SJSA1 (cell line): ENCODE measurements around the gene UBE2I. TPM values are rescaled to one million over a fixed set of nuclear protein-coding genes. Genes with fewer than 3 reads are reported as not detected.

ENCODE experiments used
- DNase-seq, 2 experiments: peaks; one replicate each; pipeline ENCODE4 v3.0.0-alpha.2; 2015 to 2020; ENCODE audit warnings: low spot score in 2 of 2, low read depth in 1 of 2
- H3K27ac ChIP-seq: fragments of 250-450 bp; sonication (Bioruptor Pico); 2 replicates; pipeline ENCODE4 v1.5.1; 2020; ENCODE audit warnings: mild to moderate bottlenecking, moderate library complexity
- H3K27me3 ChIP-seq: fragments of 250-450 bp; sonication (Bioruptor Pico); replicated peaks from 2 replicates; pipeline ENCODE4 v1.5.1; 2020; ENCODE audit warnings: mild to moderate bottlenecking, moderate library complexity
- H3K36me3 ChIP-seq: fragments of 250-450 bp; sonication (Bioruptor Pico); 2 replicates; pipeline ENCODE4 v1.5.1; 2020; ENCODE audit warnings: mild to moderate bottlenecking
- H3K4me1 ChIP-seq: fragments of 250-450 bp; sonication (Bioruptor Pico); replicated peaks from 2 replicates; pipeline ENCODE4 v1.6.1; 2021; ENCODE audit warnings: mild to moderate bottlenecking
- H3K4me3 ChIP-seq: fragments of 250-450 bp; sonication (Bioruptor Pico); 2 replicates; pipeline ENCODE4 v1.5.1; 2020; ENCODE audit warnings: mild to moderate bottlenecking
- H3K9me3 ChIP-seq: fragments of 250-450 bp; sonication (Bioruptor Pico); replicated peaks from 2 replicates; pipeline ENCODE4 v1.5.1; 2020; ENCODE audit warnings: mild to moderate bottlenecking
- total RNA-seq: library from RNA; depleted of rRNA; stranded (reverse); fragments of >200 nt; shearing (Covaris generic); gene quantifications from 2 replicates; pipeline ENCODE4 v1.2.3, GENCODE V29; 2014

UBE2I gene
- total RNA-seq, 1 experiment from 2014 or later = 77.4 TPM

- H3K36me3 ChIP-seq = peaks cover 19% of the 10 kb centered on the region
- DNase-seq = no peak
- H3K4me3 ChIP-seq = no peak overlapping the region
- H3K27me3 ChIP-seq = no peaks in the 10 kb centered on the region
- H3K4me1 ChIP-seq = peaks cover 19% of the 10 kb centered on the region
- no peak overlapping the region for H3K27ac ChIP-seq
- H3K9me3 ChIP-seq = peaks cover 9% of the 10 kb centered on the region; the same call in 1 of the 2 replicates
Observed at GRCh38 chr16:1356061-1356900, 46.8 kb downstream of the UBE2I start.

GRCh38 chr16:1357906-1358566 is 48.6 kb downstream of the UBE2I start:
- no peak for DNase-seq
- Histone ChIP-seq H3K4me3 (no peak overlapping the region), H3K27ac (no peak overlapping the region)

GRCh38 chr16:1361685-1362360 is 52.4 kb downstream of the UBE2I start:
- Histone ChIP-seq H3K9me3 (no peaks in the 10 kb centered on the region), H3K4me3 (no peak overlapping the region), H3K36me3 (peaks cover 52% of the 10 kb centered on the region), H3K27me3 (no peaks in the 10 kb centered on the region), H3K4me1 (peaks cover 2% of the 10 kb centered on the region; the same call in 1 of the 2 replicates), H3K27ac (no peak overlapping the region)
- DNase-seq = no peak

More at GRCh38 chr16:1357906-1358566, 48.6 kb downstream of the UBE2I start:
- peaks cover 4% of the 10 kb centered on the region for H3K4me1 ChIP-seq
- no peaks in the 10 kb centered on the region for H3K27me3 ChIP-seq
- no peaks in the 10 kb centered on the region for H3K9me3 ChIP-seq
- peaks cover 26% of the 10 kb centered on the region for H3K36me3 ChIP-seq

DNA sequence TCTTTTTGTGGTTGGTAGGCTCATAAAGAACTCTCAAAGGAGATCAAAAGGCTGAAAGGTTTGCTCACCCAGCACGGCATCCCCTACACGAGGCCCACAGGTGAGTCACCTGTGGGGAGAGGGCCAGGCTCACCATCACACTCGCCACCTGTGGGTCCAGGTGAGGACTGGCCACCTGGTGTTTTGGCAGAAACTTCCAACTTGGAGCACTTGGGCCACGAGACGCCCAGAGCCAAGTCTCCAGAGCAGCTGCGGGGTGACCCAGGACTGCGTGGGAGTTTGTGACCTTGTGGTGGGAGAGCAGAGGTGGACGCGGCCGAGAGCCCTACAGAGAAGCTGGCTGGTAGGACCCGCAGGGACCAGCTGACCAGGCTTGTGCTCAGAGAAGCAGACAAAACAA is 53.4 kb downstream of the UBE2I start:
- no peaks in the 10 kb centered on the region for H3K27me3 ChIP-seq
- no peaks in the 10 kb centered on the region for H3K9me3 ChIP-seq
- H3K4me3 ChIP-seq = no peak overlapping the region
- H3K4me1 ChIP-seq = peaks cover 2% of the 10 kb centered on the region; the same call in 1 of the 2 replicates
- peaks cover 55% of the 10 kb centered on the region for H3K36me3 ChIP-seq
- no peak for DNase-seq
- no peak overlapping the region for H3K27ac ChIP-seq

- no peak overlapping the region for H3K4me3 ChIP-seq
- H3K27ac ChIP-seq = no peak overlapping the region
- no peaks in the 10 kb centered on the region for H3K4me1 ChIP-seq
- DNase-seq = no peak
- peaks cover 58% of the 10 kb centered on the region for H3K36me3 ChIP-seq
- no peaks in the 10 kb centered on the region for H3K9me3 ChIP-seq
- H3K27me3 ChIP-seq = no peaks in the 10 kb centered on the region
Observed at GRCh38 chr16:1363501-1364041, 54.1 kb downstream of the UBE2I start.

- no peaks in the 10 kb centered on the region for H3K4me1 ChIP-seq
- H3K36me3 ChIP-seq = peaks cover 59% of the 10 kb centered on the region
- H3K4me3 ChIP-seq = no peak overlapping the region
- H3K9me3 ChIP-seq = no peaks in the 10 kb centered on the region
- H3K27me3 ChIP-seq = no peaks in the 10 kb centered on the region
- no peak for DNase-seq
- no peak overlapping the region for H3K27ac ChIP-seq
Observed at GRCh38 chr16:1364510-1364909, 55.1 kb downstream of the UBE2I start.

- Histone ChIP-seq H3K4me1 (no peaks in the 10 kb centered on the region), H3K27me3 (no peaks in the 10 kb centered on the region), H3K4me3 (no peak overlapping the region), H3K27ac (no peak overlapping the region), H3K9me3 (no peaks in the 10 kb centered on the region), H3K36me3 (peaks cover 60% of the 10 kb centered on the region)
- no peak for DNase-seq
Observed at GRCh38 chr16:1366060-1366711, 56.8 kb downstream of the UBE2I start.

DNA sequence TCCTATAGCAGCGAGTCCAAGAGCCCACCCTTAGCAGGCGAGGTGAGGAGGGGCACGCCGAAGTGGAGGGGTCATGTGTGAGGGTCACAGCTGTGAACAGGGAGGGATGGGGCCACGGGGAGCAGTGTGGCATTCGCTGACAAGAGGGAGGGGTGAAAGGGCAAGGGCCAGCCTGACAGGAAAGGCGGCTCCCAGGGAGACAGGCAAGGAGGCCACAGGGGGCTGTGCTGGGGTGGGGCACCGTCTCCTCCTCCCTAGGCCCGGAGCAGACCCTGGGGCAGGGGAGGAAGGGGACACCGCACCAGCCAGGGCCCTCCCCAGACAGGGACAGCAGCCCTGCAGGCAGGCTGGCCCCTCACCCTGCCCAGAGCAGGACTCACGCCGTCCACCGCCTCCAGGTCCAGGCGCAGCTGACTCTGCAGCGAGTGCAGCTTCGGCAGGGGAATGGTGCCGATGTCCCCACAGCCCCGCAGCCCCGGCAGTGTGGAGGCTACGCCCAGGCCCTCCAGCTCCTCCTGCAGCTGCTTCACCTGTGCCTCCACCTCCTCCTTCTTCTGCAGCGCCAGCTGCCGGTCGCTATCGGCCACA is 57.4 kb downstream of the UBE2I start:
- DNase-seq = no peak
- H3K4me3 ChIP-seq = no peak overlapping the region
- H3K36me3 ChIP-seq = peaks cover 56% of the 10 kb centered on the region

GRCh38 chr16:1367486-1368174 is 58.2 kb downstream of the UBE2I start:
- Histone ChIP-seq H3K9me3 (no peaks in the 10 kb centered on the region), H3K27me3 (no peaks in the 10 kb centered on the region), H3K27ac (no peak overlapping the region), H3K4me1 (no peaks in the 10 kb centered on the region), H3K4me3 (no peak overlapping the region), H3K36me3 (peaks cover 48% of the 10 kb centered on the region)
- DNase-seq = no peak

More for the DNA sequence above, 57.4 kb downstream of the UBE2I start:
- Histone ChIP-seq H3K9me3 (no peaks in the 10 kb centered on the region), H3K4me1 (no peaks in the 10 kb centered on the region), H3K27me3 (no peaks in the 10 kb centered on the region), H3K27ac (no peak overlapping the region)

GRCh38 chr16:1371054-1371978 is 61.9 kb downstream of the UBE2I start:
- H3K36me3 ChIP-seq = peaks cover 22% of the 10 kb centered on the region
- H3K4me3 ChIP-seq = no peak overlapping the region
- H3K27ac ChIP-seq = no peak overlapping the region
- no peaks in the 10 kb centered on the region for H3K27me3 ChIP-seq
- no peaks in the 10 kb centered on the region for H3K9me3 ChIP-seq
- no peaks in the 10 kb centered on the region for H3K4me1 ChIP-seq
- DNase-seq = no peak

- H3K27ac ChIP-seq = no peak overlapping the region
- H3K4me1 ChIP-seq = no peaks in the 10 kb centered on the region
- no peak overlapping the region for H3K4me3 ChIP-seq
- no peak for DNase-seq
- peaks cover 16% of the 10 kb centered on the region for H3K36me3 ChIP-seq
- no peaks in the 10 kb centered on the region for H3K27me3 ChIP-seq
- no peaks in the 10 kb centered on the region for H3K9me3 ChIP-seq
Observed at GRCh38 chr16:1372292-1372950, 63.0 kb downstream of the UBE2I start.
